RWPE1 (cell line): Measurements from ENCODE around the gene VSIG4.

ENCODE experiments used
- CTCF ChIA-PET: fragments of 350-600 bp; sonication (Branson Sonifier 250); formaldehyde crosslinking; extraction: SDS; loops from one replicate; lab custom pipeline; 2021; lab: Yijun Ruan, JAX
- POLR2A ChIA-PET: fragments of 400-600 bp; formaldehyde crosslinking; extraction: SDS; loops from one replicate; lab custom pipeline; 2020; ENCODE audit warnings: antibody characterized with exemption; ENCODE audit not compliant: low non-redundant PET; lab: Yijun Ruan, JAX
- DNase-seq: peaks from one replicate; pipeline ENCODE4 v3.0.0; 2012; ENCODE audit warnings: low spot score
- H3K27ac ChIP-seq: fragments of 450-650 bp; 2 replicates; pipeline ENCODE4 v1.5.1; 2017
- CTCF ChIP-seq: fragments of 450-650 bp; conservative IDR thresholded peaks from 2 replicates; pipeline ENCODE4 v1.5.1; 2017; ENCODE audit warnings: low read depth, mild to moderate bottlenecking

VSIG4 gene

GRCh38 chrX:66021401-66021764 is 18.5 kb downstream of the VSIG4 start:
- POLR2A ChIA-PET, result no interaction called here
- CTCF ChIA-PET, result no interaction called here
- no peak for TF ChIP-seq CTCF
- H3K27ac ChIP-seq, result no peak overlapping the region
- no peak for DNase-seq

- TF ChIP-seq CTCF, result no peak
- POLR2A ChIA-PET, result no interaction called here
- no peak overlapping the region for H3K27ac ChIP-seq
- no peak for DNase-seq
- CTCF ChIA-PET, result no interaction called here
Observed at GRCh38 chrX:66020631-66021334, 19.1 kb downstream of the VSIG4 start.

- no peak for TF ChIP-seq CTCF
- POLR2A ChIA-PET, result no interaction called here
- no peak for DNase-seq
- no peak overlapping the region for H3K27ac ChIP-seq
- CTCF ChIA-PET, result no interaction called here
Observed at GRCh38 chrX:66019974-66020373, 19.9 kb downstream of the VSIG4 start.

GRCh38 chrX:66019310-66019652 is 20.6 kb downstream of the VSIG4 start:
- TF ChIP-seq CTCF, result no peak
- no peak overlapping the region for H3K27ac ChIP-seq
- CTCF ChIA-PET, result no interaction called here
- POLR2A ChIA-PET, result no interaction called here
- no peak for DNase-seq

GRCh38 chrX:66018585-66019309 is 21.1 kb downstream of the VSIG4 start:
- no peak for DNase-seq
- TF ChIP-seq CTCF, result no peak
- H3K27ac ChIP-seq, result no peak overlapping the region
- ChIA-PET POLR2A (no interaction called here), CTCF (no interaction called here)

GRCh38 chrX:66017659-66018170 is 22.2 kb downstream of the VSIG4 start:
- no peak for TF ChIP-seq CTCF
- H3K27ac ChIP-seq, result no peak overlapping the region

More at GRCh38 chrX:66017659-66018170, 22.2 kb downstream of the VSIG4 start:
- ChIA-PET CTCF (no interaction called here), POLR2A (no interaction called here)
- DNase-seq, result no peak
